Lower leg skin (tissue), 4 donors: ENCODE results near the gene CDC6. TPM values are rescaled to one million over a fixed set of nuclear protein-coding genes. Genes with fewer than 3 reads are reported as not detected.
A peak's percentile ranks its signal among the peaks of the same experiment; 100 is the strongest.

Experiments used
- DNase-seq, 2 donors: peaks; one replicate each; pipeline ENCODE4 v3.0.0-alpha.2; 2019; ENCODE audit warnings: low spot score in 2 of 2
- H3K4me3 ChIP-seq: fragments of 200-600 bp; sonication (generic); 2 replicates; pipeline ENCODE4 v1.5.1; 2017; ENCODE audit warnings: mild to moderate bottlenecking, low read depth; ENCODE audit not compliant: poor library complexity, severe bottlenecking
- CTCF ChIP-seq, 3 donors: fragments of 450-650 bp; IDR thresholded peaks; one replicate each; pipeline ENCODE4 v1.5.1; 2016; ENCODE audit warnings: antibody characterized with exemption in 3 of 3, mild to moderate bottlenecking in 3 of 3, moderate library complexity in 2 of 3
- POLR2A ChIP-seq, 2 donors: fragments of 450-650 bp; IDR thresholded peaks; one replicate each; pipeline ENCODE4 v1.6.1; 2016 to 2017; ENCODE audit warnings: antibody characterized with exemption in 2 of 2, mild to moderate bottlenecking in 1 of 2, moderate library complexity in 1 of 2
- WGBS, 2 donors: methylation state at CpG; one replicate each; pipeline ENCODE4 v1.1.5; 2018; 5-methylcytosine and 5-hydroxymethylcytosine counted together
- intact Hi-C: fragments of 100-400 bp; cut with DNase I; formaldehyde crosslinking; loops from one replicate; pipeline ENCODE4 v1.15.0; 2023; ENCODE audit warnings: low total_unique reads
- total RNA-seq, 4 donors: library from RNA; depleted of rRNA; stranded (reverse); fragments of >200 nt; gene quantifications; one replicate each; pipeline ENCODE4 v1.1.0, GENCODE V29; 2016

The CDC6 gene
- total RNA-seq, 4 donors from 2014 or later = 0.42 to 1.6 (median 1.0) TPM

GRCh38 chr17:40307001-40307730 lies 19.5 kb downstream of the CDC6 start:
- H3K4me3 ChIP-seq = no peak overlapping the region
- DNase-seq = peak in 1 of 2 donors; percentile 86
- intact Hi-C loops = loop anchor here (10.0 kb wide), 1 partner anchor 108 kb away; the partner anchor contains the start of gene TOP2A
- no peak for TF ChIP-seq POLR2A (IDR thresholded peaks at IDR 0.05)
- no peak for TF ChIP-seq CTCF (IDR thresholded peaks at IDR 0.05)
- 21 to 26% methylated on average over 10 of the region's 10 CpGs for WGBS, 2 donors

GRCh38 chr17:40307740-40308239 lies 20.1 kb downstream of the CDC6 start:
- no peak overlapping the region for H3K4me3 ChIP-seq
- DNase-seq = peak in 1 of 2 donors; percentile 78
- TF ChIP-seq POLR2A (IDR thresholded peaks at IDR 0.05) (no peak), CTCF (IDR thresholded peaks at IDR 0.05) (no peak)
- WGBS, 2 donors = 29 to 34% methylated on average over 3 of the region's 3 CpGs
- intact Hi-C loops = loop anchor here (10.0 kb wide), 1 partner anchor 107 kb away; the partner anchor contains the start of gene TOP2A

GRCh38 chr17:40309031-40309948 lies 21.6 kb downstream of the CDC6 start, which contains the start of gene RARA:
Gene RARA, plus strand, starts transcription at chr17:40309180. Its CDS starts 22,039 bp downstream, at chr17:40331219.
- WGBS, 2 donors = 8 to 11% methylated on average over 20 of the region's 20 CpGs
- peak in 1 of 2 donors; percentile 86 for DNase-seq
- peak within 1 kb of the TSS; percentile 14 for H3K4me3 ChIP-seq
- TF ChIP-seq POLR2A (IDR thresholded peaks at IDR 0.05) (no peak), CTCF (IDR thresholded peaks at IDR 0.05) (no peak)
- intact Hi-C loops = loop anchor here (10.0 kb wide), 1 partner anchor 106 kb away; the partner anchor contains the start of gene TOP2A

GRCh38 chr17:40309949-40310510 lies 22.4 kb downstream of the CDC6 start:
- H3K4me3 ChIP-seq = no peak overlapping the region
- DNase-seq = peak in 1 of 2 donors; percentile 86
- intact Hi-C loops = loop anchor here (10.0 kb wide), 1 partner anchor 105 kb away; the partner anchor contains the start of gene TOP2A

More at GRCh38 chr17:40309949-40310510, 22.4 kb downstream of the CDC6 start:
- WGBS, 2 donors = 60 to 64% methylated on average over 2 of the region's 2 CpGs
- TF ChIP-seq POLR2A (IDR thresholded peaks at IDR 0.05) = no peak
- no peak for TF ChIP-seq CTCF (IDR thresholded peaks at IDR 0.05)
